ENCODE data around the gene ACVR1B. TPM values are rescaled to one million over a fixed set of nuclear protein-coding genes. Genes with fewer than 3 reads are reported as not detected.
A peak's percentile ranks its signal among the peaks of the same experiment; 100 is the strongest.

The ACVR1B gene
- total and polyA plus RNA-seq, 4 donors = 4.0 to 21.9 (median 12.0) TPM

- H3K4me1 ChIP-seq (ENCODE audit: control insufficient read depth in 4 of 4, insufficient read depth in 4 of 4, low read length in 3 of 4) = peaks cover 0 to 11% (median 10%) of the 10 kb centered on the region in 4 donors
- H3K27me3 ChIP-seq (ENCODE audit: control insufficient read depth in 4 of 4, insufficient read depth in 4 of 4, low read length in 3 of 4) = no peaks in the 10 kb centered on the region
- peak overlapping the region; percentile 32 to 62 for H3K27ac ChIP-seq (ENCODE audit: low read depth in 1 of 2, low read length in 2 of 2)
- no peak overlapping the region for H3K9ac ChIP-seq (ENCODE audit: low read depth in 1 of 2, low read length in 2 of 2)
- H3K36me3 ChIP-seq (ENCODE audit: control insufficient read depth in 4 of 4, insufficient read depth in 3 of 4, low read depth in 1 of 4, low read length in 3 of 4) = no peaks in the 10 kb centered on the region
- 49% methylated on average over 4 of the region's 4 CpGs for WGBS
- TF ChIP-seq SP1 (IDR thresholded peaks at IDR 0.05) = peak; percentile 48
- peak; percentile 93 for TF ChIP-seq NR2F2 (IDR thresholded peaks at IDR 0.05)
- no peak for TF ChIP-seq REST (IDR thresholded peaks at IDR 0.05)
- no peaks in the 10 kb centered on the region for H3K9me3 ChIP-seq (ENCODE audit: control insufficient read depth in 4 of 4, low read length in 3 of 4)
- DNase-seq (ENCODE audit: low spot score) = no peak
- no peak overlapping the region for H3K4me3 ChIP-seq (ENCODE audit: low read depth in 1 of 3, low read length in 3 of 3)
Observed at GRCh38 chr12:52045794-52046199, 94.3 kb downstream of the ACVR1B start.

Small RNAs within 50 kb of the gene (small RNA-seq; reads per million reads assigned to genes)
- not detected for gene RNU6-574P

Other genes with a start within 250 kb of the ACVR1B start
- under 1 TPM; 0.33 to 0.70 TPM for gene FIGNL2, start 103.0 kb upstream of the ACVR1B start, total RNA-seq
- gene FIGNL2, start 103.0 kb upstream of the ACVR1B start, polyA plus RNA-seq = under 1 TPM; 0.06 to 0.33 TPM
- not detected for gene ANKRD33, start 63.6 kb upstream of the ACVR1B start, total RNA-seq
- gene ANKRD33, start 63.6 kb upstream of the ACVR1B start, polyA plus RNA-seq = not detected
- gene ACVRL1, start 44.2 kb upstream of the ACVR1B start, total RNA-seq = 1 to 10 TPM; 7.5 to 7.9 TPM
- gene ACVRL1, start 44.2 kb upstream of the ACVR1B start, polyA plus RNA-seq = 1 to 10 TPM; 3.1 to 4.7 TPM
- gene TAMALIN, start 55.2 kb downstream of the ACVR1B start, total RNA-seq = 1 to 10 TPM; 1.9 to 9.9 TPM
- 1 to 10 TPM; 1.1 to 3.1 TPM for gene TAMALIN, start 55.2 kb downstream of the ACVR1B start, polyA plus RNA-seq
- gene NR4A1, start 99.7 kb downstream of the ACVR1B start, total RNA-seq = 1 to 10 TPM in 1 of 2 donors, under 1 TPM in 1; 0.79 to 3.8 TPM
- 1 to 10 TPM; 3.0 to 5.8 TPM for gene NR4A1, start 99.7 kb downstream of the ACVR1B start, polyA plus RNA-seq
- gene ATG101, start 118.3 kb downstream of the ACVR1B start, total RNA-seq = 10 to 100 TPM; 12.9 to 28.4 TPM
- 10 to 100 TPM; 30.5 to 31.8 TPM for gene ATG101, start 118.3 kb downstream of the ACVR1B start, polyA plus RNA-seq
- gene SMIM41, start 128.0 kb downstream of the ACVR1B start, total RNA-seq = under 1 TPM in 1 of 2 donors, not detected in 1; 0.50 TPM
- under 1 TPM; 0.03 to 0.24 TPM for gene SMIM41, start 128.0 kb downstream of the ACVR1B start, polyA plus RNA-seq
- under 1 TPM; 0.05 to 0.08 TPM for gene KRT80, start 240.3 kb downstream of the ACVR1B start, total RNA-seq
- gene KRT80, start 240.3 kb downstream of the ACVR1B start, polyA plus RNA-seq = under 1 TPM; 0.04 to 0.12 TPM

Data from liver (tissue), 10 donors.